NB4 (cell line): ENCODE measurements around the gene RASD1.

Source experiments
- DNase-seq: peaks from one replicate; pipeline ENCODE4 v3.0.0; 2010; ENCODE audit warnings: low read depth
- H3K4me3 ChIP-seq: one replicate; pipeline ENCODE4 v1.5.1; 2011; ENCODE audit warnings: mild to moderate bottlenecking, low read depth, low read length, moderate library complexity
- MYC ChIP-seq: IDR thresholded peaks from 2 replicates; pipeline ENCODE4 v1.6.1; 2011; ENCODE audit warnings: low read depth, low read length
- POLR2A ChIP-seq: IDR thresholded peaks from 2 replicates; pipeline ENCODE4 v1.6.1; 2011; ENCODE audit warnings: mild to moderate bottlenecking; ENCODE audit not compliant: insufficient read length; ENCODE audit errors: extremely low read depth
- TF ChIP-seq, protein P1 (sequence below): IDR thresholded peaks from 2 replicates; pipeline ENCODE4 v1.6.1; 2011; ENCODE audit warnings: low read depth, low read length
- TF ChIP-seq, protein P2 (sequence below): IDR thresholded peaks from one replicate; pipeline ENCODE4 v1.5.1; 2012; ENCODE audit warnings: low read depth, low read length

Gene RASD1

DNA sequence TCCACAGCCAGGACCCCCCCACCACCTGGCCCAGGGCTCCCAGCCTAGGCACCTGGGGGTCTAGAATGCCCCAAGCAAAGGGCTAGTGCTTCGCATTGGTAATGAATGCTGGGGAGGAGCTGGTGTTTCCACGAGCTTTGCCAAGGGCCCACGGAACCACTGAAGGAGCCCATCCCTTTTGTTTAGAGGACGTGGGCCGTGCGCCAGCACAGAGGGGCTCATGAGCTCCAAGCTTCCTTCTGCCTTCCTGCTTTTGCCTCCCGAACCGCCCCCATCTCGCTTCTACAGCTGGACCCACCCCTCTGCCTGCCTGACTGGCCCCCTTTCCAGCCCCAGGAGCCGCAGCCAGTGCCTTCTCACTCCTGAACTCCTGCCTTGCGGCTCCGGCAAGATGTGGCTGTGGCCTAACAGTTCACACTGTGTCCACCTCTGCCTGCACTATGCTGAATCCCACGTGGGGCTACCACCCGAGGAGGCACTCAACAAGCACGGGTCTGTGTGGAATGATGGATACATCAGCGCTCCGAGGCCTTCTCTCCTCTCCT lies 31.8 kb upstream of the RASD1 start:
- TF ChIP-seq POLR2A (no peak), MYC (no peak)
- TF ChIP-seq, protein P1, sequence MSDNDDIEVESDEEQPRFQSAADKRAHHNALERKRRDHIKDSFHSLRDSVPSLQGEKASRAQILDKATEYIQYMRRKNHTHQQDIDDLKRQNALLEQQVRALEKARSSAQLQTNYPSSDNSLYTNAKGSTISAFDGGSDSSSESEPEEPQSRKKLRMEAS = no peak
- TF ChIP-seq, protein P2, sequence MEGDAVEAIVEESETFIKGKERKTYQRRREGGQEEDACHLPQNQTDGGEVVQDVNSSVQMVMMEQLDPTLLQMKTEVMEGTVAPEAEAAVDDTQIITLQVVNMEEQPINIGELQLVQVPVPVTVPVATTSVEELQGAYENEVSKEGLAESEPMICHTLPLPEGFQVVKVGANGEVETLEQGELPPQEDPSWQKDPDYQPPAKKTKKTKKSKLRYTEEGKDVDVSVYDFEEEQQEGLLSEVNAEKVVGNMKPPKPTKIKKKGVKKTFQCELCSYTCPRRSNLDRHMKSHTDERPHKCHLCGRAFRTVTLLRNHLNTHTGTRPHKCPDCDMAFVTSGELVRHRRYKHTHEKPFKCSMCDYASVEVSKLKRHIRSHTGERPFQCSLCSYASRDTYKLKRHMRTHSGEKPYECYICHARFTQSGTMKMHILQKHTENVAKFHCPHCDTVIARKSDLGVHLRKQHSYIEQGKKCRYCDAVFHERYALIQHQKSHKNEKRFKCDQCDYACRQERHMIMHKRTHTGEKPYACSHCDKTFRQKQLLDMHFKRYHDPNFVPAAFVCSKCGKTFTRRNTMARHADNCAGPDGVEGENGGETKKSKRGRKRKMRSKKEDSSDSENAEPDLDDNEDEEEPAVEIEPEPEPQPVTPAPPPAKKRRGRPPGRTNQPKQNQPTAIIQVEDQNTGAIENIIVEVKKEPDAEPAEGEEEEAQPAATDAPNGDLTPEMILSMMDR = no peak
- H3K4me3 ChIP-seq = no peak overlapping the region
- DNase-seq = no peak

DNA sequence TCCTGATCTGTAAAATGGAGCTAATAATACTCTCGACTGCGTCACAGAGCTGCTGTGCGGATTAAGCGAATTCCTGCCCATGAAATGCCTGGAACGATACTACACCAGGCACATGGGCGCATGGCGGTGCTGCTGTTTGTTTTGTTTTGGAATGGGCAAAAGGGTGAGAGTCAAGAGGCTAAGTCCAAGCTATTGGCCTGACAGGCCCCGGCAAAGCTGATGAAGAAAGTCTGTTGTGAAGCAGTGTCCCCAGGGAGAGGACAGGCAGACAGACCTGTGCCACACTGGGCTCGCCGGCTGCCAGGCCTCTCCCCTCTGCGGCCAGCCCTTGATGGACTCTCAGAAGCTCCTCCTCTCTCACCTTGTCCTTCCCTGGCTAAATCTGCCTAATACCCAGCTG lies 31.3 kb upstream of the RASD1 start:
- no peak for DNase-seq
- H3K4me3 ChIP-seq = no peak overlapping the region
- TF ChIP-seq MYC (no peak), POLR2A (no peak)
- TF ChIP-seq, protein P1 = no peak
- TF ChIP-seq, protein P2 = no peak

DNA sequence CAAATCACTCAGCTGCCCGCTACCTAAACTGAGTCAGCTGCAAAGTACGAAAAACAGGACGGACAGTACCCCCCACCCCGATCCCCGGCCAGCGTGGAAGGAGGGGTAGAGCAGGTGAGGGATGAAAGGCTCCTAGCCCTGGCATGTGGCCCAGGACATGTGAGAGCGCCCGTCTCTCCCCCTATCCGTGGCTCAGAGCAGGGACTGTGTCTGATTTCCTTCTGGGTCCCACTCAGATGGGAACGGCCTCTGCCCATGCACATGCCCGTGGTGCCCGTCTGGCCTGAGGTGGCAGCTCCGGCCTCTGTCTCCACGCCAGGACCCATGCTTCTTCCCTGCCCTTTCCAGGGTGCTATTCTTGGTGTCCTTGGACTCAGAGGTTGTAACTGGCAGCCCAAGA lies 30.2 kb upstream of the RASD1 start:
- TF ChIP-seq MYC (no peak), POLR2A (no peak)
- TF ChIP-seq, protein P1 = no peak
- TF ChIP-seq, protein P2 = no peak
- no peak overlapping the region for H3K4me3 ChIP-seq
- no peak for DNase-seq

DNA sequence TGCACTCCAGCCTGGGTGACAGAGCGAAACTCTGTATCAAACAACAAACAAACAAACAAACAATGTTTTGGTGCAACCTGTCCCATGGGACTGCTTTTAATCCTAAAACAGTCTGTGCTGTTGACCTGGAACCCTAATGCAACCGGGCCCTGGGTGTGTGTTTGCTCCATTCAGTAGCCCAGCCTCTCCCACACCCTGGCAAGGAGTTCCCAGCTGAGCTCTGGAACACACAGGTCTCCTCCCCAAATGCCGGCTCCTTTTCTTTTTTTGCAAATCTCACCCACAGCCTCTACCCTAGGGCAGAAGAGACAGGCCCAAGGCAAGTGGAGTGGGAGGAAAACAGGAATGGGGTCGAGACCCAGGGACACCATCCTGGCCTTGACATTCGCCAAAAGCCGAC lies 29.8 kb upstream of the RASD1 start:
- TF ChIP-seq, protein P1 = no peak
- TF ChIP-seq MYC (no peak), POLR2A (no peak)
- TF ChIP-seq, protein P2 = no peak
- DNase-seq = no peak
- H3K4me3 ChIP-seq = no peak overlapping the region

DNA sequence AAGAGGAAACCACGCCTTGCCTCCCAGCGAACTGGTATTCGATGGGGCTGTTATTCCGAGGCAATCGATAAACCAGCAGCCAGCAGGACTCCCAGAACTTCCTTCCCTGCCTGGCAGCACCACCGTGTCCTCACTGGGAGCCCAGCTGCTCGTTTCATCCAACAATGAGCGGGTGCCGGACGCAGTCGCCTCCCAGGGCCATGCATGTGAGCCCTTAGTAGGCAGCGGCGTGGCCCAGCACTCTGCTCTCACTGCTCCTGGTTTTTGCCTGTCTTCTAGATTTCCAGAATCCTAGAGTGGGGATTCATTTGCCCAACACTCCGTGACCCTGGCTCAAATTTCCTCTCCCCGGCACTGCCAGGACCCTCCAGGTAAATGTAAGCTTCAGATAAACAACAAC lies 29.1 kb upstream of the RASD1 start:
- TF ChIP-seq, protein P1 = no peak
- TF ChIP-seq, protein P2 = no peak
- TF ChIP-seq POLR2A = no peak
- H3K4me3 ChIP-seq = no peak overlapping the region
- no peak for DNase-seq
